Measurements from ENCODE around the gene AGAP9.
"Not testable (repeated sequence)": the region's sequence is repeated elsewhere in the genome, so short reads cannot be mapped to it uniquely, and the experiment has no call there.

AGAP9 gene

GRCh38 chr10:47491600-47491999 lies 31.8 kb downstream of the AGAP9 start, which contains the start of gene FAM25G:
Gene FAM25G (minus strand): TSS chr10:47491700. CDS start chr10:47491674, 26 bp downstream.
- not testable (repeated sequence) for H3K4me3 ChIP-seq (ENCODE audit: low read depth, low read length); DNase-seq (ENCODE audit: low read depth)

GRCh38 chr10:47489630-47490029 lies 33.8 kb downstream of the AGAP9 start:
- not testable (repeated sequence) for H3K4me3 ChIP-seq (ENCODE audit: low read depth, low read length); DNase-seq (ENCODE audit: low read depth)

GRCh38 chr10:47485943-47486342 lies 37.5 kb downstream of the AGAP9 start:
- H3K4me3 ChIP-seq (ENCODE audit: low read depth, low read length), result not testable (repeated sequence)
- DNase-seq (ENCODE audit: low read depth), result peak; percentile 87

GRCh38 chr10:47484786-47485185 lies 38.7 kb downstream of the AGAP9 start:
- not testable (repeated sequence) for H3K4me3 ChIP-seq (ENCODE audit: low read depth, low read length); DNase-seq (ENCODE audit: low read depth)

- peak within 1 kb of the TSS; percentile 46 for H3K4me3 ChIP-seq (ENCODE audit: low read depth, low read length)
- peak; percentile 45 for DNase-seq (ENCODE audit: low read depth)
Observed at GRCh38 chr10:47483923-47484322, 39.5 kb downstream of the AGAP9 start, which contains the start of gene ANXA8. Gene ANXA8 (minus strand): TSS chr10:47484115. CDS start chr10:47483933, 182 bp downstream.

GRCh38 chr10:47482367-47482766 lies 41.1 kb downstream of the AGAP9 start:
- not testable (repeated sequence) for H3K4me3 ChIP-seq (ENCODE audit: low read depth, low read length); DNase-seq (ENCODE audit: low read depth)

- not testable (repeated sequence) for H3K4me3 ChIP-seq (ENCODE audit: low read depth, low read length); DNase-seq (ENCODE audit: low read depth)
Observed at GRCh38 chr10:47481768-47482181, 41.7 kb downstream of the AGAP9 start.

GRCh38 chr10:47481182-47481766 lies 42.2 kb downstream of the AGAP9 start:
- H3K4me3 ChIP-seq (ENCODE audit: low read depth, low read length); DNase-seq (ENCODE audit: low read depth): not testable (repeated sequence)

- H3K4me3 ChIP-seq (ENCODE audit: low read depth, low read length); DNase-seq (ENCODE audit: low read depth): not testable (repeated sequence)
Observed at GRCh38 chr10:47480133-47480532, 43.3 kb downstream of the AGAP9 start.

GRCh38 chr10:47478114-47478513 lies 45.3 kb downstream of the AGAP9 start:
- not testable (repeated sequence) for H3K4me3 ChIP-seq (ENCODE audit: low read depth, low read length); DNase-seq (ENCODE audit: low read depth)

GRCh38 chr10:47477078-47477477 lies 46.4 kb downstream of the AGAP9 start:
- H3K4me3 ChIP-seq (ENCODE audit: low read depth, low read length); DNase-seq (ENCODE audit: low read depth): not testable (repeated sequence)

GRCh38 chr10:47475101-47475500 lies 48.3 kb downstream of the AGAP9 start:
- not testable (repeated sequence) for H3K4me3 ChIP-seq (ENCODE audit: low read depth, low read length); DNase-seq (ENCODE audit: low read depth)

- not testable (repeated sequence) for H3K4me3 ChIP-seq (ENCODE audit: low read depth, low read length); DNase-seq (ENCODE audit: low read depth)
Observed at GRCh38 chr10:47473516-47473915, 49.9 kb downstream of the AGAP9 start.

GRCh38 chr10:47472647-47473046 lies 50.8 kb downstream of the AGAP9 start:
- DNase-seq (ENCODE audit: low read depth), result not testable (repeated sequence)

GRCh38 chr10:47472072-47472471 lies 51.4 kb downstream of the AGAP9 start:
- not testable (repeated sequence) for DNase-seq (ENCODE audit: low read depth); H3K4me3 ChIP-seq (ENCODE audit: low read depth, low read length)

More at GRCh38 chr10:47472647-47473046, 50.8 kb downstream of the AGAP9 start:
- not testable (repeated sequence) for H3K4me3 ChIP-seq (ENCODE audit: low read depth, low read length)

GRCh38 chr10:47468731-47469528 lies 54.5 kb downstream of the AGAP9 start:
- not testable (repeated sequence) for DNase-seq (ENCODE audit: low read depth); H3K4me3 ChIP-seq (ENCODE audit: low read depth, low read length)

- not testable (repeated sequence) for H3K4me3 ChIP-seq (ENCODE audit: low read depth, low read length); DNase-seq (ENCODE audit: low read depth)
Observed at GRCh38 chr10:47467957-47468356, 55.5 kb downstream of the AGAP9 start.

- not testable (repeated sequence) for H3K4me3 ChIP-seq (ENCODE audit: low read depth, low read length); DNase-seq (ENCODE audit: low read depth)
Observed at GRCh38 chr10:47467458-47467857, 56.0 kb downstream of the AGAP9 start.

All from NB4 (cell line).